NCI-H748 (cell line): ENCODE measurements around the gene MRPS6.

Experiments used
- DNase-seq: peaks from one replicate; lab custom pipeline; 2025; ENCODE audit not compliant: unreplicated experiment; lab: John Stamatoyannopoulos, UW

MRPS6 gene

DNA sequence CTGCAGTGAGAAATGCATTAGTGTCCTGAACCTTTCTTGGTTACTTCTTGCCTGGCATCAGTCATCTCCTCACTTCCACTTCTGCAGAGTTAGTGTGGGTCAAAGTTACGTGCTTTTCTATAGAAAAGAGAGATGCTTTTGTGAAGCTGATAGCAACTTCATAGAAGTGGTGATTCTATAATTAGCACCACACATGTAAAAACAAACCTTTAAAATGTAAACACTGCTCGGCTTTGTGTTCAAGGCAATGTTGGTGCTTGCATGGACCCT is 57.3 kb downstream of the MRPS6 start:
- no peak for DNase-seq

DNA sequence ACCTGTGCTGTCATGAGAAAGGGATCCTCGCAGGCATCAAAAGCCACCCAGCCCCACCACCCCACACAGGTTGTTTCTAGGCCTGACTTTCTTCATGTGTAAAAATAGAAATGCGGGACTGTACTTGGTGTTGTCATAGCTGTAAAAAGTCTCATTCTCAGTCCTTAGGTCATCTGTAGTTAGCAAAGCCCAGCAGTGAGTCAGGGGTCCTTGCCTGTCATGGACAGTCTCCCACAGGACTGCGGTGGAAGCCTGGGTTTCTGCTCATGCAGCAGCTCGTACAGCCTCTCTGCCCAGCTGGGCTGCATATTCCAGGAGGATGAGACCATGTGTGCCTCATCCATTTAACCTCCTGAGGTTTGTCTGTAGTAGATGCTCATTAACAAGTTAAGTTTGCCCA is 58.2 kb downstream of the MRPS6 start:
- DNase-seq, result no peak

DNA sequence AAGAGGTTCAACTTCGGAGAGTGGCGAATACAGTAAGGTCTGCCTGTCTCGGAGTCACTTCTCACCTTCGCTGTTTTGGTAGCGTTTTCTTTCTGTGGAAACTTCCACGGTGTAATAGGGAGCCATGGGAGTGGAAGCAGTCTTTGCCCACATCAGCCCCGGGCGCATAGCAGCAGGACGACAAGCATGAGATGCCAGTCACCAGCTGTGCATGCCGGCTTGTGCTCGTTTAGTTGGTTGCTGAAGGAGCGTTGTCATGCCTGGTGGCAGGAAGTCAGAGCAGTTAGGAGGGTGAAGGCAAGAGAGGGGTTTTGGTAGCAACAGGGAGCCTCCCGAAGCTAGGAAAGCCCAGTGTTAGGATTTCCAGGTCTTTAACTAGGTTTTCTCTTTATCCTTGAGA is 58.8 kb downstream of the MRPS6 start:
- DNase-seq, result no peak

DNA sequence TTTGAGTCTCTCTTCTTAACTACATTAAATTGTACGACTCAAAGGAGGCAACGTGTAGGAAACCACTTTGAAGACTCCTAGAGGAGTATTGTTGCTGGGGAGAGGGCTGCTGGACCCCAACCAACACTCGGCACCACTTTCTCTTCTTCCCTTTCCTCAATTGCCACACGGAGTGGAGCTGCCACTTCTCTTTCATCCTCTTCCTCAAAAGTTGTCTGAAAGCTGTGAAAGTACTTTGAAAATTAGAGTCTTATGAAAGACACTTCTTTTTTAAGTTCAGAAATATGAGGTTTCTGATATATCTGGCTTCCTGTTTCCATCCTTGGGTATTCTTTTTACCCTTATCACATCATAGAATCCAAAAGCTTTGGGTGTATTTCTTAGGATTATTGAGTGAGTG is 59.5 kb downstream of the MRPS6 start:
- no peak for DNase-seq

DNA sequence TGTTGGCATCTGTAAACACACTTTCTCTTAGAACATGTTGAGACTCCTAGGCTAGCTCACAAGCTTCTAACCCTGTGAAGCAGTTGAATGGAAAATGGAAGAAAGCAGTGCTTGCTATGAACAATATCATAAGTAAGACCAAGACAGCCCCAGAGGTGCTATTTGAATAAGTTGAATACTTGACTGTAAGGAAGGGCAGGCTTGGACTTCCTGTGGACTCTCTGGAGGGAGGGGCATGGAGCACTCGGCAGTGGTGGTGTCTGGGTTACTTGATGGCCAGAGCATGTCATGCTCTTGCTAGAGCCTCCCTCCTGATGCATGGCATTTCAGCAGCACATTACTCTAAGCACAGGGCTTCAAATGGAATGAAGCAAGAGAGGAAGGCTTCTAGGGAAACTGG is 60.0 kb downstream of the MRPS6 start:
- no peak for DNase-seq

DNA sequence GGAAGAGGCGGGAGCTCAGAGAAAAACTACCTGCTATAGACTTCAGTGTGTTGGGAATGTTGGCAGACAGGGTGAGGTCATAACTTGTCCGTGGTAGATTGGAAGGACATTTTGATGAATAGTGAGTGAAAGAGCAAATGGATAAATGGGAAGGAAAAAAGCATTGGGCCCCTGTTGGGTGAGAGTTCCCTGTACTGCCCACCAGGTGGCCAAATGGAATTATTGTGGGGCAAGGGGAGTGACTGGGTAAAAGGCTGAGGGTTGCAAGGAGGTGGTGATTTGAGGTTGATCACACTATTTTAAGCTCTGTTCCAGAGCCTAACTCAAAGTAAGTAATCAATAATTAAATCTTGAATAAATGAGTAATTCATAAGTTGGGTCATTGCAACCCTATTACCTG is 60.4 kb downstream of the MRPS6 start:
- no peak for DNase-seq

DNA sequence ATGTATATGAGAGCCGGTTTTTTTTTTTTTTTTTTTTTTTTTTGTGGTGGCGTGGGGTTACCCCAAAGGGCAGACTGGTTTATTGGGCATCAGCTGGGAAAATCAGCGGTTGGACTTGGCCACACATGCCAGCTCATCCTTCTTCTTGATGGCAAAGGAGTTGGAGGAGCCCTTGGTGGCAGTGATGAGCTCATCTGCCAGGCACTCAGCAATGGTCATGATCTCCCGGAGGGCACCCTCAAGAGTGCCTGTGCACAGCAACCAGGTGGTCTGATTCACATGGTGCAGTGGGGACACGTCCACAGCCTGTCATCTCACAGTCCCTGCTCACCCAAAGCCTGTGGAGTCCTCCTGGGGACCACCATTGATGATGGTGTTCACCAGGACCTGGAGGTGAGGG is 62.0 kb downstream of the MRPS6 start:
- no peak for DNase-seq

DNA sequence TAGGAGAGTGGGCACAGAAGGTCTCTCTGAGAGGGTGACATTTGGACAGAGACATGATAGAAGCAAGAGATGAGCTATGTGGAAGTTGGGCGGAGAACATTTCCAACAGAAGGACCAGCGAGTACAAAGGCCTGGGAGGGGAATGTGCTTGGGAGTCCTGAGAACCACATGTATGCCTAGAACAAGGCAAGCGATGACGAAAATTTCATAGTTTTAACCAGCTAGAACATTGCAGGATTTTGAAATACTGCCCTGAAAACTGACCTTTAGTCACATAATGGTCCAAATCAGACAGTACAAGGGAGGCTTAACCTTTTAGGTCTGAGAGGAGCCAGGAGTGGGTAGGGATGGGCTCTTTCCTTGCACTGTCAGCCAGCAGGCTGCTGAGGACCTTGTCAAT is 68.0 kb downstream of the MRPS6 start:
- DNase-seq, result no peak

DNA sequence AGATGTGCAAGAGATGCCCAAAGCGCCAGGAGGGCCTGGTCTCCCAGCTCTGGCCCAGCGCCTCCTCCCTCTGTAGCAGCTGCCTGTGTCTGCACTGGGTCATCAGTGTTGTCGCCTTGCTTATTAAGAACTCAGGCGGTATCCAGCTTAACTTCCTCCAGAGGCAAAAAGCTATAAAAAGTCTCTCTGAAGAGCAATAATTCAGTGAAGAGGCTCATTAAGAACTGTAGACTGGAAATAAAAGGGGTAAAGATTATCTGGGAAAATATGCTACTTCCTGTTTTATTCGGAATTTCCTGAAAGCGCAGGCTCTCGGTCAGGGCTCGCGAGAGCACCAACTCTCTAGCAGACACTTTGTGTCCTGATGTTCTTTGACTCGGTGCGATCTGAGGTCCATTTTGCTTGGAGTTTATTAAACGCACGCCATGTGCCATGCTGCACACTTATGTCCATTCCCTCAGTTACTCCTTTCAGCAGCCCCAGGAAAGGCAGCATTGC is 70.4 kb downstream of the MRPS6 start:
- no peak for DNase-seq

DNA sequence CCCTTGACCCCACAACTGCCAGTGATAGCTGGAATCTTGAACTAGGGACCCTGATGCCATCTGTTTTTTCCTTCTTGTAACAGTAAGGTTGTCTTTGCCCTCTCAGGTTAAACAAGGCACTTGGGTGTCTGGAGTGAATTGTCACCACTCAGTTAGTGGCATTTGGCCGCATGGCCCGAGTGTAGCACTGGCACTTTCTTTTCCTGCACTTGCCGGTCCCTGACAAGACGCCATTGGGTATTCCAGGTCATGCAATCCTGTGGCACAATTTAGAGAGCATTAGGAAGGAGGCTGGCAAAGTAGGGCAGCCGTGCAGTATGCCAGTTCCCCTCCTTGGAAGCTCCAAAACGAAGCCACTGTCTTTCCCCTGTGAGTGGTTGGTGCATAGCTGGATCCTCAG is 70.8 kb downstream of the MRPS6 start:
- DNase-seq, result no peak

DNA sequence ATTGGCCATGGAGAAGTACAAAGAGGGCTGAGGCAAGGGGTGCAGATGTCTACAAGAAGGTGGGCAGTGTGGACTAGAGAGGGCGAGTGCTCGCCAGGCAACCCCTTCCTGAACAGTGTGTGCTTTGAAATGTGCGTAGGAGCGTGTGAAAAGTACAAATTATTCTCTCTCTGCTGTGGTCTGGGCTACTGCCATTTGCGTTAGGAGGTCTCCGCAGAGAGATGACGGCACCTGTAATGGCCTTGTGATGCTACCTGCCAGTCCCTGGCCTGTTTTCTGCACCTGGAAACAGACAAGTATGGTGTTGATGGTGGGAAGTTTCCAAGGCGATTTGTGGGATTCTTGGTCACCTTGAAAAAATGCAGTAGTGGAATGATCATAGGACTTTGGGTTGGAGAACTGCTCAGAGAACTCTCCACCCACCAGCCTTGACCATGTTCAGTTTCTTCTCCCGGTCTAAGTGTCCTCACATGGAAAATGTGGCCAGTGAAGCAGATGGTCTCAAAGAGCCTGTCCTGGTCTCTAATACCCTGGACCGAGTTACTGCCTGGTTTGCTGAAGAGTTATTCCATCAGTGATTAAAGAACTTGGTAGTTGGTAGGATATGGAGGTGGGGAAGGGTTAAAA is 74.5 kb downstream of the MRPS6 start:
- no peak for DNase-seq

DNA sequence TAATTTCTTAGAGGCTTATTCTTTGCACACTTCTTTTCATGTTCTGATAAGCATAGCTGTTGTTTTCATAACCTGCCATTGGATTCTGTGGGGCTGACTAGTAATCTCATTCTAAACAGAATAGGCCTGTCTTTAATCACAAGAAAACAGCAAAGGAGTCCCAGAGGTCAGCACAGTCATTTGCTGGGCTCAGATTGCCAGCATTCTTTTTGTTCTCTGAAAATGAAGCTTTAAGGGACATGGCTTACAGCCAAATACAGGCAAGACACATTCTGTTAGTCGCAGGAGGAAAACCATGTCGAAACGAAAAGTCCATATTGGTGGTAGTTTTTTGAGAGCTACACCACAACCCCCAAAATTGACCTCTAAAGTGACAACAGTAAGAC is 75.0 kb downstream of the MRPS6 start:
- no peak for DNase-seq

DNA sequence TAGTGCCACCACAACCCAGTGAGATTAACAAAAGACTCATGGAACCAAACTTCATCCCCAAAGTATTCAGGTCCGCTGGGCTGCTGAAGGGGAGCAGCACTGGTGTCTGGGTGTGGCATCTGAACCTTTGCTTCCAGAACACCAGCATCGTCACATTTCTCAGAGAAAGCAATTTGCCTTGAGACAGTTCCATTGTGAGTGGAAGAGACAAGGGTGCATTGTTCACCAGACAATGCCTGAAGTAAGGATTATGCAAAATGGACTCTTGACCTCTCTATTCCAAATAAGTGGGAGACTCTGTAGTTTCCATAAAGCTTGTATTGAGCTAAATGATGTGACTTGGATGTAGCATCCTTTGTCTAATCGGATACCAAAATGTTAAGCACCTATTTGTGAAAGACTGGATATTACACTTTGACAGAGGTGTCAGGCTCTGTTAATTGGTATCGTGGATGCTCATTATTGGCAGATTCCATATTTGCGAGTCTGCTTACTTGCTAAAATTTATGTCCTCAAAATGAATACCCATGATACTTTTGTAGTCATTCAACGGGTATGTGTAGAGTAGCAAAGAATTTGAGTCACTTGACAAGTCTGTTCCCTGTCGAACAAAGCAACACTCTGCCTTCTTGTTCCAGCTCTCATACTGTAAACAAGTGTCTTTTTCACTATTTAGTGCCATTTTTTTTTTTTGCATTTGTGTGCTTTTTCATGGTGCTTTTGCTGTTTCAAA is 75.6 kb downstream of the MRPS6 start:
- DNase-seq, result no peak

DNA sequence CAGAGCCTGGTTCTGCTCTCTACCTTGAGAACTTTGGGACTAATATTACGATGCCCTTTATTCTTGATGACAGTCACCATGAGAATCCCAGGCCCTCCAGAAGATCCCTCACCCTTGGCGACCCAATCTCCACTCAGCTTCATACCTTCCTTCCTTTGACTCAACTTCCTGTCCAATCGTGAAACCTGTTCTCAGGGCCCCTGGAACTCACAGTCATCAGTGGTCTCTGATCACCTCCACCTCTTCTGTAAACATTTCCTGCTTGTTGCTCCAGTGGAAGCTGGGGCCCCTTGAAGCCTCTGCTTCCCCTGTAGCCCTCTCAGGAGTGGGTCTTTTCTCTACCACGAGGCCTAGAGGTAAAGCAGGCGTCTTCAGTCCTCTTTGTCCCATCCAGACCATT is 79.1 kb downstream of the MRPS6 start:
- DNase-seq, result no peak

DNA sequence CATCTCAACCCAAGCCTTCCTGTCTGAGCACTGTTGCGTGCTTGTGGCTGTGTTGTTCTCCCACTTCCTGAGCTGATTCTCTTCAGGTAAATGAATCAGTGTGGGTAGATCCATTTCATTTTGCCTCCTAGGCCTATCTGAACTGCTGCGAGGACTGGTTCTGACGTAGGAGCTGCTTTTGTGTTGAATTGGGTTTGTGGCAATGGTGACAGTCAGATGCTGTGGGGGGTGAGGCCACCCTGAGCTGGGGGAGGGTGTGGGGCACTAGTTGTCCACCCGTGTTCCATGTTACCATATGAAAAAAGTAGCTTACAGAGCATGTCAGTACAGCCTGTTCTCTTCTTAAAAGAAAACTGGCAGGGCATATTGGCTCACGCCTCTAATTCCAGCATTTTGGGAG is 81.5 kb downstream of the MRPS6 start:
- no peak for DNase-seq

DNA sequence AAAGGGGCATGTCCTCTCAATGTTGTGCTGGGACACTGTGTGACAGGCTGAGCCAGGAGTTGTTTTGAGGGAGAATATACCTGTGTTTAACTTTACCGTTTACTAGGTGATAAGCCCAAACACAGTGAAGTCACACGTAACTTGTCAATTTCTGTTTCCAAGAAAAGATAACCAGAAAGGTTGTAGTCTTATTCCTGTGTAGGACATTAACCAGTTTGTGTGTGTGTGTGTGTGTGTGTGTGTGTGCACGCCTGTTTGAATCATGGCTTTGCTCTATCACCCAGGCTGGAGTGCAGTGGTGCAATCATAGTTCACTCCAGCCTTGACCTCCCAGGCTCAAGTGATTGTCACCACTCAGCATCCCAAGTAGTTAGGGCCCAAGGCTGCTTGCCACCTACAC is 83.6 kb downstream of the MRPS6 start:
- no peak for DNase-seq

DNA sequence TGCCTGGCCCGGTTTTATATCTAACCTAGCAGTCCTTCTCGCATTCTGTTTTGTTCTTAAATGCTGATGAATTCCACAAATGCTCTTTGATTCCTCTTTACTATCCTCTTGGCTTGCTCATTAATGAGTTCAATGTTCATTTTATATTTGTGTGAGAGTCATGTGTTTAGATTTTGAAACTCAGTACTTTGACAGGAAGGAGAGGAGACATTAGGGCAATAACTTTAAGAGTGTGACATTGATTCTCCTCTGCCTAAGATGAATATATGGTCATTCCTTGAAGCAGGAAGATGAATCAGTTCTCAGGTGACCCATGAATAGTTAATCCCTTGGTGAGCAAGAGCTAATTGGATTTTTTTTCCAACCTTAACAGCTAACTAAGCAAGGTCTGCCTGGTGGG is 84.1 kb downstream of the MRPS6 start:
- DNase-seq, result no peak

DNA sequence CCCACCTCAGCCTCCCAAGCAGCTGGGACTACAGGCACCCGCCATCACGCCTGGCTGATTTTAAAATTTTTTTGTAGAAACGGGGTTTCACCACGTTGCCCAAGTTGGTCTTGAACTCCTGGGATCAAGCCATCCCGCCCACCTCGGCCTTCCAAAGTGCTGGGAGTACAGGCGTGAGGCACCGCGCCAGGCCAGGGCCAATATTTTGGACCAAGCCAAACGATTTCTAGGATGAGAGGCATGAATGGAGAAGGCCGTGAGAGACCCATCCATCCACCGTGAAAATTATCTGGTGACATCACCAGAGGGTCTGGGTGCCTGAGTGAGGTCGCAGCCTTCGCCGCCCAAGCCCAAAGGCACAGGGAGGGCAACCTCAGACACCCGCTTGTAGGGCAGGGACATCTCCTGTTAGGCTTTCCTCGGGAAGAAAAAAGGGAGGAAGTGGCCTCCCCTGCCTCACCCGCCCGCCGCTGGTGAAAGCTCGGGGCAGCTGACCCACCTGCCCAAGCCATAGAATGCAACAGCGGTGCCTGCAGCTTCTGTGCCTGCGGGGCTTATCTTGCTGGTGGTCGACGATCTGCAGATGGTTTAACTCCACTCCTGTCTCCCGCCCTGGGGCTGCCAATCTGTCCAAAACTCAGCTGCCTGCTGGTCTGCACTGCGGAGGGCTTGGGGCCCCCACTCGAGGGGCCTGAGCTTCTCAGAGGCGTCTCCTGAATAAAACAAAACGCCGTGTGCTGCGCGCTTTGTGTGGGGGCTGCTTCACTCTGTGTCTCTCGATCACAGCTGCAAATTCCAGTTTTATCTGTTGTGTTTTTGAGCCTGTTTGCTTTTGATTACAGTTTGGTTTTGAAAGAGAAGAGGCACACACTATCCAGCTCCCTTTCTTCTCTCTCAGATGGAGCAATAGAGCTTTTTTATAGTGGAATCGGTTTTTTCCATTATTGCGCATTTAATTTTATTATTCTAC is 85.8 kb downstream of the MRPS6 start:
- DNase-seq, result no peak

DNA sequence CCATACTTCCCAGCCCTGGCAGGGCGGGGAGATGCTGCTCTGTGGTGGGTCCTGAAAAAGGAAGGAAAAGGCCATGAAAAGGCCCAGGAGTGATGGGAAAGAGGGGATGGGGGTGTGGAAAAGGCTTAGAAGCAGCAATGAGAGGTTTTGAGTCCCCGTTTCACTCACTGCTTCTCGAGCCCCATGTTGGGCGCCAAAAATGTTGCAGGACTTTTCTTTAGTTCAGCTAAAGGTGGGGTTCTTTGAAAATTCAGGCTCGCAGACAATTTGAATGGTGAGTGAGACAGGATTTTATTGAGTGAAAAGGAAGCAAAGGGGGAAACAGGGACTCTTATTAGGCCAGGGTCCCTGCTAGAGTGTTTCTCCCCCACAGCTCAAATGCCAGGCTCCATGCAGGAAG is 93.1 kb downstream of the MRPS6 start:
- DNase-seq, result no peak

DNA sequence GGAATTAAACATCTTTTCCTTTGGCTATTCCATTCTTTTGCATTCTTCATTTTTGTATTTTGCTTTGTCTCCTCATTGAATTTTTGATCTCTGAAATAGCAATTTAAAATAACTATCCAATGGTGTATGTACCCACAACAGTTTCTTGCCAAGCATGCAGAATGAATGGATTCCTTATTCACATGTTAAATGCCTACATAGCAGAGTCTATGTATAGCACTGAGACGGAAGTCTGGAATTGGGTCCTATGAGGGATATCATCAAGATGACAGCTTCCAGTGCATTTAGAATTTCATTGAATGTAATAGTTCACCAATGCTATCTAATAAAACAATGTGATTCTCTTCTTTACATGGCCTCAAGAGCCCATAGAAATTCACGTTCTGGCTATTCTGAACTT is 97.5 kb downstream of the MRPS6 start:
- no peak for DNase-seq

DNA sequence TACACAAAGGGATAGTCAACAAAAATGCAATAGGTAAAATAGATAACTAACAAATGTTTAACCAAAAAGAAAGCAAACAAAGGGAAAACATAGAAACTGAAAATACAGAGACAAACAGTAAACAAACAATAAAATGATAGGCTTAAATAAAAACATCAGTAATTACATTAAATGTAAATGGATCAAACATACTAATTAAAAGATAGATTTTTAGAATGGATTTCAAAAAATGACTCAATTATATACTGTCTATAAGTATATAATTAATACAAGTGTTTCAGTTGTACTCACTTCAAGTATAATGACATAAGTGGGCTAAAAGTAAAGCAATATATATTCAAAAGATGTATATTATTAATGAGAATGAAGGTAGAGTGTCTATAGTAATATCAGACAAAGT is 101.1 kb downstream of the MRPS6 start:
- no peak for DNase-seq

DNA sequence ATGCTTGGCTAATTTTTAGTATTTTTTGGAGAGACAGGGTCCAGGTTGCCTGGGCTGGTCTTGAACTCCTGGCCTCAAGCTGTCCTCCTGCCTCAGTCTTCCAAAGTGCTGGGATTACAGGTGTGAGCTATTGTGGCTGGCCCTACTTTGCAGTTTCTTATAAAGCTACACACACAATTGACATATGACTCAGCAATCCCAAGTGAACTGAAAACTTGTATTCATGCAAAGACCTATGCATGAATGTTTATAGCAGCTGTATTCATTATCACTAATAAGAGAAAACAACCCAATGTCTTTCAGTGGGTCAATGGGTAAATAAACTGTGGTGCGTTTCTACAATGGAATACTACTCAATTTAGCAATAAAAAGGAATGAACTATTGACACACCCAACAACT is 103.1 kb downstream of the MRPS6 start:
- DNase-seq, result no peak
